PC-9 (cell line): ENCODE measurements around the gene CCDC78. TPM values are rescaled to one million over a fixed set of nuclear protein-coding genes. Genes with fewer than 3 reads are reported as not detected.

Source experiments
- Bru-seq: library from RNA; stranded (reverse); fragments of 400-500 nt; gene quantifications from one replicate; lab custom pipeline; 2021; lab: Mats Ljungman, UMichigan
- BruChase-seq, 2 experiments: library from RNA; stranded (reverse); fragments of 400-500 nt; gene quantifications; one replicate each; lab custom pipeline; 2021; lab: Mats Ljungman, UMichigan
- BruUV-seq: library from RNA; stranded (reverse); fragments of 400-500 nt; replicated peaks from 2 replicates; lab custom pipeline; 2021; lab: Mats Ljungman, UMichigan
- CTCF ChIA-PET: fragments of 300-600 bp; sonication (Branson Sonifier 250); formaldehyde crosslinking; loops from one replicate; lab custom pipeline; 2022; ENCODE audit warnings: antibody characterized with exemption; lab: Charles Lee
- POLR2A ChIA-PET: fragments of 300-600 bp; sonication (Branson Sonifier 250); formaldehyde crosslinking; loops from one replicate; lab custom pipeline; 2022; ENCODE audit warnings: antibody characterized with exemption; ENCODE audit not compliant: unreplicated experiment; lab: Charles Lee
- DNase-seq, 2 experiments: peaks; one replicate each; pipeline versions ENCODE4 v3.0.0 to v3.0.0-alpha.2; 2015 to 2022; ENCODE audit warnings: mixed read lengths in 1 of 2
- H2AFZ ChIP-seq: fragments of 200-600 bp; sonication (generic); 2 replicates; pipeline ENCODE4 v1.8.1; 2017; ENCODE audit warnings: antibody characterized with exemption
- H3F3A ChIP-seq: fragments of 200-600 bp; sonication (generic); 2 replicates; pipeline ENCODE4 v1.8.1; 2017; ENCODE audit warnings: antibody characterized with exemption, mild to moderate bottlenecking, low read depth; ENCODE audit not compliant: insufficient read depth
- H3K27ac ChIP-seq: fragments of 200-600 bp; sonication (generic); 2 replicates; pipeline ENCODE4 v1.6.1; 2016; ENCODE audit warnings: mixed run types
- H3K27me3 ChIP-seq: fragments of 200-600 bp; sonication (generic); 2 replicates; pipeline ENCODE4 v1.6.1; 2016; ENCODE audit warnings: low read depth, mixed run types; ENCODE audit not compliant: insufficient read depth
- H3K36me3 ChIP-seq: fragments of 200-600 bp; sonication (generic); 2 replicates; pipeline ENCODE4 v1.6.1; 2016; ENCODE audit warnings: low read depth, mixed run types
- H3K4me1 ChIP-seq: fragments of 200-600 bp; sonication (generic); replicated peaks from 2 replicates; pipeline ENCODE4 v1.6.1; 2016; ENCODE audit warnings: mixed run types; ENCODE audit not compliant: insufficient read depth
- H3K4me2 ChIP-seq: fragments of 200-600 bp; sonication (generic); 2 replicates; pipeline ENCODE4 v1.6.1; 2017; ENCODE audit warnings: mixed run types
- H3K4me3 ChIP-seq: fragments of 200-600 bp; sonication (generic); 2 replicates; pipeline ENCODE4 v1.6.1; 2016; ENCODE audit warnings: mixed run types
- H3K79me2 ChIP-seq: fragments of 200-600 bp; sonication (generic); 2 replicates; pipeline ENCODE4 v1.6.1; 2017; ENCODE audit warnings: low read depth, mixed run types
- H3K9me2 ChIP-seq: fragments of 200-600 bp; sonication (generic); 2 replicates; pipeline ENCODE4 v1.8.1; 2017; ENCODE audit warnings: mild to moderate bottlenecking; ENCODE audit not compliant: insufficient read depth
- H3K9me3 ChIP-seq: fragments of 200-600 bp; sonication (generic); 2 replicates; pipeline ENCODE4 v1.8.1; 2016; ENCODE audit warnings: low read depth; ENCODE audit not compliant: insufficient read depth
- H4K20me1 ChIP-seq: fragments of 200-600 bp; sonication (generic); 2 replicates; pipeline ENCODE4 v1.8.1; 2017; ENCODE audit not compliant: insufficient read depth
- CTCF ChIP-seq: fragments of 200-600 bp; sonication (generic); conservative IDR thresholded peaks from 2 replicates; pipeline ENCODE4 v1.6.1; 2017; ENCODE audit warnings: mixed run types, antibody characterized with exemption, mild to moderate bottlenecking, moderate library complexity
- EZH2 ChIP-seq: fragments of 200-600 bp; sonication (generic); IDR thresholded peaks from 2 replicates; pipeline ENCODE4 v1.8.0; 2017; ENCODE audit warnings: antibody characterized with exemption, low read depth
- intact Hi-C: fragments of 100-400 bp; cut with micrococcal nuclease; formaldehyde crosslinking; loops from one replicate; pipeline ENCODE4 v1.10.0; 2022; ENCODE audit not compliant: unreplicated experiment
- long read RNA-seq: library from polyadenylated mRNA; stranded (forward); transcript quantifications from one replicate; pipeline ENCODE4 v2.0.0, GENCODE V29; 2022
- total RNA-seq: library from RNA; stranded (reverse); gene quantifications from 2 replicates; pipeline ENCODE4 v1.2.3, GENCODE V29; 2021

Gene CCDC78
- total RNA-seq (4.2 and 6.4 TPM in 2 replicates), Bru-seq, nascent RNA (percentile 18 among the genes with signal in this experiment), BruChase-seq, experiment 1, labeled RNA remaining after a 2-hour chase (percentile 33 among the genes with signal in this experiment), BruChase-seq, experiment 2, labeled RNA remaining after a 6-hour chase (percentile 36 among the genes with signal in this experiment)
- long read RNA-seq = 0 reads

GRCh38 chr16:726438-727290 lies at the start of gene CCDC78, which contains the start of gene HAGHL:
Gene CCDC78, minus strand, starts transcription at chr16:726443. Its CDS starts 76 bp downstream, at chr16:726367.
Gene HAGHL, plus strand, starts transcription at chr16:727106. Its CDS starts 404 bp downstream, at chr16:727510.
- TF ChIP-seq EZH2 = no peak
- TF ChIP-seq CTCF = no peak
- Histone ChIP-seq H4K20me1 (peaks cover 4% of the 10 kb centered on the region; the same call in 1 of the 2 replicates), H3K4me1 (peaks cover 5% of the 10 kb centered on the region; the same call in 1 of the 2 replicates), H3F3A (peaks cover 26% of the 10 kb centered on the region), H3K9me2 (no peaks in the 10 kb centered on the region), H3K36me3 (no peaks in the 10 kb centered on the region), H2AFZ (peak within 1 kb of the TSS; percentile 74), H3K9me3 (no peaks in the 10 kb centered on the region), H3K79me2 (peaks cover 4% of the 10 kb centered on the region; the same call in 1 of the 2 replicates), H3K4me3 (peak within 1 kb of the TSS; percentile 93), H3K27me3 (no peaks in the 10 kb centered on the region), H3K27ac (no peak within 1 kb of the TSS), H3K4me2 (peak within 1 kb of the TSS; percentile 99)
- intact Hi-C loops = no loop called here
- ChIA-PET POLR2A (interaction anchor here (0.6 to 1.2 kb wide), 5 partner anchors 12 to 69 kb away, joined by 3 read pairs; partner anchors contain the start of genes CHTF18, METRN and RPUSD1), CTCF (no interaction called here)
- no TSS peak for BruUV-seq
- peak; percentile 36 to 75 for DNase-seq

GRCh38 chr16:775236-775796 lies 49.1 kb upstream of the CCDC78 start:
- POLR2A ChIA-PET = no interaction called here
- 0 out of 2 replicates have a peak, but pooled peaks cover 6% of the 10 kb centered on the region for H3F3A ChIP-seq
- no peaks in the 10 kb centered on the region for H3K9me2 ChIP-seq
- peaks cover 7% of the 10 kb centered on the region for H3K27me3 ChIP-seq
- no peaks in the 10 kb centered on the region for H4K20me1 ChIP-seq
- H3K4me3 ChIP-seq = no peak overlapping the region
- no peak overlapping the region for H3K4me2 ChIP-seq
- no peaks in the 10 kb centered on the region for H3K79me2 ChIP-seq
- H3K9me3 ChIP-seq = no peaks in the 10 kb centered on the region
- DNase-seq = no peak
- TF ChIP-seq EZH2 (no peak), CTCF (no peak)
- H3K4me1 ChIP-seq = no peaks in the 10 kb centered on the region
- H3K27ac ChIP-seq = no peak overlapping the region
- no peaks in the 10 kb centered on the region for H3K36me3 ChIP-seq
- no peak overlapping the region for H2AFZ ChIP-seq
- CTCF ChIA-PET = no interaction called here
- intact Hi-C loops = no loop called here
- BruUV-seq = no TSS peak
